ENCODE measurements around the gene ADARB2.
"Not testable (repeated sequence)": the region's sequence is repeated elsewhere in the genome, so short reads cannot be mapped to it uniquely, and the experiment has no call there.

ADARB2 gene

GRCh38 chr10:1358860-1359625 lies 378.3 kb downstream of the ADARB2 start:
- peak in 1 of 3 experiments; percentile 16 for DNase-seq (ENCODE audit: low read depth in 3 of 3)

DNA sequence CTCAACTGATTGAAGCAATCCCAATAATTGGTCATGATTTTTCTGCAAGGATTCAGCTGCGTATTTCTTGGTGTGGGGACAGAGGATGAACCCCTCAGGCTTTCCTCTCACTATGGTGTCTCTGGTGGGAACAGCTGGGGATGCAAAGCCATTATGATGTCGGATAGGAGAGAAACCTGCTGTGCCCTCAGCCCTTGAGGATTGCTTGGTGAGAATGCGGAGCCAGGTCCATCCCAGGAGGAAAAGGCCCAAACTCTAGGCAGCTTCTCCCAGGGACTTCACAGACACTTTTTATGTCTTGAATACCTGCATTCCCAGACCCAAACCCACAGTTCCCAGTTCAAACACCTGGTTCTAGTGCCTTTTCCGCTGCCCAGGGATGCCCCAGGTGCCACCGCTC lies 379.2 kb downstream of the ADARB2 start:
- no peak for DNase-seq (ENCODE audit: low read depth in 3 of 3)

GRCh38 chr10:1356349-1356748 lies 381.0 kb downstream of the ADARB2 start:
- no peak for DNase-seq (ENCODE audit: low read depth in 3 of 3)

DNA sequence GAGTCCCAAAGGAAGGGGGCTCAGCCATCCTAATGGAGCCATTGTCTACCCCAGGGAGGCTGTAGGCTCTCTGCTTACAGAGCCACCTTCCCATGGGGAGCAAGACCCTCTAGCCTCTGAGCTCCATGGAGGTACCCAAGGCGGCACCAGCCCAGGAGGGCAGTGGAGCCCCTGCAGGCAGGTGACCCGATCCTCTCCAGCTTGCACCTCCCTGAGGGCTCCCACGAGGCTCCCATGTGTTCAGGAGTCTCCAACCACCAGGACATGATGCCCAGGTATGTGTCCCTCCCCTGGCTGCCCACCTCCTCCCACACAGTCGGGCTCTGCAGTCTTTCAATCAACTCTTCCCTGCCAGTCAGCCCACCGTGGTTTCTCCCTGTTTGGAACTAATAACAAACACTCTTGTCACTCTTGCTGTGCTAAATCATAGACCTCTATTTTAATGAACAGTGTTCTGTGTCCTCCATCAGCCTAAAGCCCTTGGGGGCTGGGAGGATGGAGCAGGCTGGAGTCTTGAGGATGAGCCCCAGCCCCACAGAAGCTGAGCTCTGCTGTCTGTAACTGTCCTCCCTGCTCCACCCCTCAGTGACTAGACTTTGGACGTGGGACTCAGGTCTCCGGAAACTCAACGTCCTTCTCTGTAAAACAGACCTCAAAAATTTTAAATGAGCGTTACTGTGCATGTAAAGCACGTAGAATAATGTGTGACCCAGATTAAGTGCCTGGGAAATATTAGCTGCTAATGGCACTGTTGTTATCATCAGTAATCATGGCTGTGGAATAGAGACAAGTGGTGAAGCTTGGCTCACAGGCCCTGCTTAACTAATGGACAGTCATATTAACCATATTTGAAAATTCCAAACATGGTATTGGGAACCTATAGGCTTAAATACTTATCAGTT lies 382.3 kb downstream of the ADARB2 start:
- no peak for DNase-seq (ENCODE audit: low read depth in 3 of 3)

- DNase-seq (ENCODE audit: low read depth in 3 of 3), result not testable (repeated sequence)
Observed at GRCh38 chr10:1352296-1352695, 385.0 kb downstream of the ADARB2 start.

DNA sequence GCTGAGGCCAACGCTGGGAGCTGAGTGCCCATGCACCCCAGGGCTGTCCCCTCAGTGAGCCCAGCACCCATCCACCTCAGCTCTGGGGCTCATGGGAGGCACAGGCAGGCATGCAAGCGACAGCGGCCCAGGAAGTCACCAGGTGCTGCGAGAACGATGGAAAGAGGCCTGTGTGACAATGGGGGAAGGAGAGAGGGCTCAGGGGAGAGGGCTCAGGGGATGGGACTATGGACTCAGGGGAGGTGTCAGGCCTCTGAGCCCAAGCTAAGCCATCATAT lies 388.6 kb downstream of the ADARB2 start:
- no peak for DNase-seq (ENCODE audit: low read depth in 3 of 3)

DNA sequence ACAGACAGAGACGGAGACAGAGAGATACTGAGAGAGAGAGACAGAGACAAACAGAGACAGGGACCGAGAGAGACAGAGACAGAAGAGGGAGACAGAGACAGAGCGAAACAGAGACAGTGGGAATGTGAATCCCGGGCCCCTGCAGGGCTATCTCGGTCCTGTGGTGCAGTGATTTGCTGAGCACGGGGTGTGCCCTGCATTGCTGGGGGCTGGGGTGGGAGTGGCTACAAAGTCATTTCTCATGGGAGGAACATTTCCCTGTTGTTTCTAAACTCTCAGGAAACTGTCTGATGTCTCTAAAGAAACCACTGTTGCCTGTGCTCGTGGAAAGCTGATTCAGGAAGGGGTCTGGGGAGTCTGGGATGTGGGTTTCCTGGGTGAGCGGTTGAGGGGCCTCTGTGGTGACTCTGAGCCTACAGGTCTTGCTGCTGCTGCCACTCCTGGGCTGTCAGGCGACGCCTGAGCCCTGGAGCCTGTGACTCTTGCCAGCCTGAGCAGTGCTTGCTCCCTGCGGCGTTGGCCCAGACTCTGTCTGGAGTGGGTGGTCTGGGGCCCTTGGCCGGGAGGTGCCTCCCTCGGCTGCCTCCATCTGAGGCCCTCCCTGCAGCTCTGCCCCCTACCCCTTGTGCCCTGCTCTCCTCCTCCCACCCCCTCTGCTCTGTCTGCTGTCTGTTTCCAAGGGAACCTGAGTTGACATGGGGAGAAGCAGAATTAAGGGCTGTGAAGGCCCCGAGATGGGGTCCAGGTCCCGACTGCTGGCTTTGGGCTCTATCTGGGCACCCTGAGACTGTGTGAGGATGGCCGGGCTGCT lies 389.2 kb downstream of the ADARB2 start:
- DNase-seq (ENCODE audit: low read depth in 3 of 3), result no peak

GRCh38 chr10:1347525-1347924 lies 389.8 kb downstream of the ADARB2 start:
- DNase-seq (ENCODE audit: low read depth in 3 of 3), result no peak

GRCh38 chr10:1346201-1346600 lies 391.1 kb downstream of the ADARB2 start:
- DNase-seq (ENCODE audit: low read depth in 3 of 3), result no peak

- DNase-seq (ENCODE audit: low read depth in 3 of 3), result no peak
Observed at GRCh38 chr10:1345368-1345767, 392.0 kb downstream of the ADARB2 start.

- DNase-seq (ENCODE audit: low read depth in 3 of 3), result no peak
Observed at GRCh38 chr10:1344846-1345245, 392.5 kb downstream of the ADARB2 start.

- DNase-seq (ENCODE audit: low read depth in 3 of 3), result no peak
Observed at GRCh38 chr10:1344408-1344807, 392.9 kb downstream of the ADARB2 start.

- DNase-seq (ENCODE audit: low read depth in 3 of 3), result no peak
Observed at GRCh38 chr10:1343176-1343575, 394.1 kb downstream of the ADARB2 start.

- not testable (repeated sequence) for DNase-seq (ENCODE audit: low read depth in 3 of 3)
Observed at GRCh38 chr10:1341052-1341451, 396.3 kb downstream of the ADARB2 start.

DNA sequence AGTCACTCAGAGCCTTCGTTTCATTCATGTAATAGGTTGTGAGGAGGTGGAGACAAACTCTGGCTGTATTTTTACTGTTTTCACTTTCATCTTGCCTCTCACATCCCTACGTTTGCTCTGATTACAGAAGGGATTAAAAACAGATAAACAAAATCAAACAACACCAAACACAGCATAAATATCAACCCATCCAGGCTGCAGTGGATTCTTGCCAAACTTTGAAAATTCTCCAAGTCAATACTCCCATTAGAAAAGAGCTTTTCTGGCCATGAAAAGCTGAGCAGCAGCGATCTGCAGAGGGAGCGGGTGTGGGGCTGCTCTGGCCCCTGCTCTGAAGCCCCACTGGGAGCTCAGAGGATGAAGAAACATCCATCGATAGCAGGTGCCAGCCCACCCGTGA lies 397.9 kb downstream of the ADARB2 start:
- no peak for DNase-seq (ENCODE audit: low read depth in 3 of 3)

GRCh38 chr10:1335642-1336041 lies 401.7 kb downstream of the ADARB2 start:
- no peak for DNase-seq (ENCODE audit: low read depth in 3 of 3)

GRCh38 chr10:1333981-1334380 lies 403.3 kb downstream of the ADARB2 start:
- no peak for DNase-seq (ENCODE audit: low read depth in 3 of 3)

DNA sequence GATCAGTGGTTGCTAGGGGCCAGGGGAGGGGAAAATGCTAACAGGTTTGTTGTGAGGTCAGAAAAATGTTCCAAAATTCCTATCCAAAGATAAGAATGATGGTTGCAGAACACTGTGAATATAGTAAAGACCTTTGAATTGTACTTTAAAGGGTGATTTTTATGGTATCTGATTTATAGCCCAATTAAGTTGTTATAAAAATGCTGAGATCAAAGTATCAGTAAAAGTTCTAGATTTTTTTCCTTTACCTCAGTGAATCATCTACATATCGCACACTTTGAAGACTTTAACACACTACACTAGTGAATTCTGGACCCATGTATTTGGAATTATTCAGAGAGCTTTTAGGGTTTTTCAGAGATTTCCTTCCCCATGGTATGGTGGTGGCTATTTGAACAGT lies 405.8 kb downstream of the ADARB2 start:
- DNase-seq (ENCODE audit: low read depth in 3 of 3), result no peak

DNA sequence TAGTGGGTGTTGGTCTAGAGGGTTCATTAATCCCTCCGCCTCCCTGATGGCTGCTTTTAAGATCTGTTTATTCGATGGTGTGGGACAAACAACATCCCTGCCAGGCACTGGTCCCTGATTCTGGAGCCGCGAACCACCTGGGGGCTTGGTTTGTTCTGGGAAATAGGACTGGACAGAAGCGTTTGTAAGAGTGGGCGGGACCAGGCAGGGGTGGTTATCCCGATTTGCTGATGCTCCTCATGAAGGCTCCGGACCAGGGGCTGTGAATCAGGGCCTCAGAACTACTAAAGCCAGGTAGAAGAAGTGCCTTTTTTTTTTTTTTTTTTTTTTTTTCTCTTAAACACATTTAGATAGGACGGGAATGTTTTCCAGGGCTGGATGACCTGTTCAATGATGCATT lies 407.7 kb downstream of the ADARB2 start:
- DNase-seq (ENCODE audit: low read depth in 3 of 3), result no peak

- no peak for DNase-seq (ENCODE audit: low read depth in 3 of 3)
Observed at GRCh38 chr10:1328981-1329614, 408.2 kb downstream of the ADARB2 start.

GRCh38 chr10:1328161-1328823 lies 409.0 kb downstream of the ADARB2 start:
- no peak for DNase-seq (ENCODE audit: low read depth in 3 of 3)
